ENCODE measurements around the gene SESN1.
A peak's percentile ranks its signal among the peaks of the same experiment; 100 is the strongest.
"Not testable (repeated sequence)": the region's sequence is repeated elsewhere in the genome, so short reads cannot be mapped to it uniquely, and the experiment has no call there.

Gene SESN1

DNA sequence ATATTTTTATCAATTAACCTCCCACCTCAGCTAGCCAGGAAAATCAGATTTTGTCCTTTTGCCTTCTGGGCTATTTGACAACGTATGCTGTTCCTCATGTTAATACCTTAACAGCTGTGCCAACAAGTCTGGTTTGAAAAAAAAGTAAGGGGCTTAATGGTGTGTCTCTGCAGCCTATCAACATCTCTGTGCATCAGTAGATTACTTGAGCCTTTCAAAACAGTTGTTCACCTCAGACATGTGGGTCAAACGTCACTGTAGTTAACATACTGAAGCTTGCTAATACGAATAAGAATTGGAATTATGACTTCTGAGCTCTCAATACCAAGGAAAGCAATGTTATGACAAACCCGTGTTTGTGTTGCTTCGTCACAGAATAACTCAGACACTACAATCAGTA lies 23.7 kb upstream of the SESN1 start:
- H3K4me3 ChIP-seq (ENCODE audit: severe bottlenecking), result no peak overlapping the region
- TF ChIP-seq, protein P1, sequence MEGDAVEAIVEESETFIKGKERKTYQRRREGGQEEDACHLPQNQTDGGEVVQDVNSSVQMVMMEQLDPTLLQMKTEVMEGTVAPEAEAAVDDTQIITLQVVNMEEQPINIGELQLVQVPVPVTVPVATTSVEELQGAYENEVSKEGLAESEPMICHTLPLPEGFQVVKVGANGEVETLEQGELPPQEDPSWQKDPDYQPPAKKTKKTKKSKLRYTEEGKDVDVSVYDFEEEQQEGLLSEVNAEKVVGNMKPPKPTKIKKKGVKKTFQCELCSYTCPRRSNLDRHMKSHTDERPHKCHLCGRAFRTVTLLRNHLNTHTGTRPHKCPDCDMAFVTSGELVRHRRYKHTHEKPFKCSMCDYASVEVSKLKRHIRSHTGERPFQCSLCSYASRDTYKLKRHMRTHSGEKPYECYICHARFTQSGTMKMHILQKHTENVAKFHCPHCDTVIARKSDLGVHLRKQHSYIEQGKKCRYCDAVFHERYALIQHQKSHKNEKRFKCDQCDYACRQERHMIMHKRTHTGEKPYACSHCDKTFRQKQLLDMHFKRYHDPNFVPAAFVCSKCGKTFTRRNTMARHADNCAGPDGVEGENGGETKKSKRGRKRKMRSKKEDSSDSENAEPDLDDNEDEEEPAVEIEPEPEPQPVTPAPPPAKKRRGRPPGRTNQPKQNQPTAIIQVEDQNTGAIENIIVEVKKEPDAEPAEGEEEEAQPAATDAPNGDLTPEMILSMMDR (IDR thresholded peaks at IDR 0.05; ENCODE audit: poor library complexity, severe bottlenecking), result no peak
- H3K9me3 ChIP-seq (ENCODE audit: severe bottlenecking), result no peaks in the 10 kb centered on the region
- H3K4me1 ChIP-seq (ENCODE audit: insufficient read depth, poor library complexity, severe bottlenecking), result peaks cover 22% of the 10 kb centered on the region
- H3K36me3 ChIP-seq (ENCODE audit: low read depth), result no peaks in the 10 kb centered on the region
- H3K27ac ChIP-seq (ENCODE audit: poor library complexity, severe bottlenecking), result no peak overlapping the region
- ATAC-seq (ENCODE audit: low read depth) (no peak), DNase-seq (ENCODE audit: low spot score) (no peak)
- no peaks in the 10 kb centered on the region for H3K27me3 ChIP-seq (ENCODE audit: insufficient read depth, poor library complexity, severe bottlenecking)

DNA sequence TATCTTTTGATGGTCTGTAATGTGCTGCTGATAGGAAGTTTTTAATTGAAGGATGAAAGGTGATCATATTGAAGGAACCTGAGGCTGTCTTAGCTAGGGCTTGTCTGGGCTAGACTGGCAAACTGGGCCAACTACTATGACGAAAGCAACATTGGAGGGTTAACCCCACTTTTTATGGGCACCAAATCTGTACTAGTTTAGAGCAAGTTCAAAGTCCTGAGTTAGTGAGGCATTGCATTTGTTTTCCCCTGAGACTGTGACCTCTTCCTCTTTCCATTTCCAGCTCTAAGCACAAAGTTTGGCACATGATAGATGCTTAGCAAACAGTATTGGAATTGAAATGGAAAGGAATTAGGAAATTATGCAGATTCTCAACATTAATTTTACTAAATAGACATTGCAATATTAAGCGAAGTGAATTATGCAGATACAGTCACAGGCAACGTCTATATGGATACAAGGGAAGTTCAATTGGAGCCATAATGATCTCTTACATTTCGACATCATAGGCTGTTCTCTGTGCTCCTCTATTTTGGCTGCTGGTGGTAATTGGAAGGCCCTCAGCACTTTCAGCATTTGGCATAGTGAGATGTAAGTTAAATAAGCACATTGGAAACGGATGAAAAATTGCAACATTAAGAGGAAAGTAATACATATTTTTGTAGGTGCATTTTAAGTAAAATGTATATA lies 22.8 kb upstream of the SESN1 start:
- Histone ChIP-seq H3K27ac (ENCODE audit: poor library complexity, severe bottlenecking) (no peak overlapping the region), H3K4me3 (ENCODE audit: severe bottlenecking) (no peak overlapping the region), H3K9me3 (ENCODE audit: severe bottlenecking) (no peaks in the 10 kb centered on the region), H3K27me3 (ENCODE audit: insufficient read depth, poor library complexity, severe bottlenecking) (no peaks in the 10 kb centered on the region), H3K4me1 (ENCODE audit: insufficient read depth, poor library complexity, severe bottlenecking) (peaks cover 22% of the 10 kb centered on the region), H3K36me3 (ENCODE audit: low read depth) (no peaks in the 10 kb centered on the region)
- DNase-seq (ENCODE audit: low spot score) (no peak), ATAC-seq (ENCODE audit: low read depth) (peak; percentile 41; the same call in 1 of the 3 replicates)
- TF ChIP-seq, protein P1 (IDR thresholded peaks at IDR 0.05; ENCODE audit: poor library complexity, severe bottlenecking), result no peak

DNA sequence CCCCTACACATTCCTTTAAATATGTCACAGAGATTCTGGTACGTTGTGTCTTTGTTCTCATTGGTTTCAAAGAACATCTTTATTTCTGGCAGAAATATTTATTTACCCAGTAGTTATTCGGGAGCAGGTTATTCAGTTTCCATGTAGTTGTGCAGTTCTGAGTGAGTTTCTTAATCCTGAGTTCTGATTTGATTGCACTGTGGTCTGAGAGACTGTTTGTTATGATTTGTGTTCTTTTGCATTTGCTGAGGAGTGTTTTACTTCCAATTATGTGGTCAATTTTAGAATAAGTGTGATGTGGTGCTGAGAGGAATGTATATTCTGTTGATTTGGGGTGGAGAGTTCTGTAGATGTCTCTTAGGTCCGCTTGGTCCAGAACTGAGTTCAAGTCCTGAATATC lies 18.0 kb upstream of the SESN1 start:
- not testable (repeated sequence) for H3K27ac ChIP-seq (ENCODE audit: poor library complexity, severe bottlenecking); H3K27me3 ChIP-seq (ENCODE audit: insufficient read depth, poor library complexity, severe bottlenecking); H3K4me3 ChIP-seq (ENCODE audit: severe bottlenecking); H3K9me3 ChIP-seq (ENCODE audit: severe bottlenecking); DNase-seq (ENCODE audit: low spot score); H3K36me3 ChIP-seq (ENCODE audit: low read depth); ATAC-seq (ENCODE audit: low read depth)
- H3K4me1 ChIP-seq (ENCODE audit: insufficient read depth, poor library complexity, severe bottlenecking), result peaks cover 12% of the 10 kb centered on the region

DNA sequence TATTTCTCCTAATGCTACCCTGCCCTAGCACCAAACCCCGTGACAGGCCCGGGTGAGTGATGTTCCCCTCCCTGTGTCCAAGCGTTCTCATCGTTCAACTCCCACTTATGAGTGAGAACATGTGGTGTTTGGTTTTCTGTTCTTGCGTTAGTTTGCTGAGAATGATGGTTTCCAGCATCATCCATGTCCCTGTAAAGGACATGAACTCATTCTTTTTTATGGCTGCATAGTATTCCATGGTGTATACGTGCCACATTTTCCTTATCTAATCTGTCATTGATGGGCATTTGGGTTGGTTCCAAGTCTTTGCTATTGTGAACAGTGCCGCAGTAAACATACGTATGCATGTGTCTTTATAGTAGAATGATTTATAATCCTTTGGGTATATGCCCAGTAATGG lies 15.0 kb upstream of the SESN1 start:
- DNase-seq (ENCODE audit: low spot score); H3K36me3 ChIP-seq (ENCODE audit: low read depth); H3K4me1 ChIP-seq (ENCODE audit: insufficient read depth, poor library complexity, severe bottlenecking); ATAC-seq (ENCODE audit: low read depth); H3K27me3 ChIP-seq (ENCODE audit: insufficient read depth, poor library complexity, severe bottlenecking); H3K4me3 ChIP-seq (ENCODE audit: severe bottlenecking); H3K9me3 ChIP-seq (ENCODE audit: severe bottlenecking); H3K27ac ChIP-seq (ENCODE audit: poor library complexity, severe bottlenecking): not testable (repeated sequence)

DNA sequence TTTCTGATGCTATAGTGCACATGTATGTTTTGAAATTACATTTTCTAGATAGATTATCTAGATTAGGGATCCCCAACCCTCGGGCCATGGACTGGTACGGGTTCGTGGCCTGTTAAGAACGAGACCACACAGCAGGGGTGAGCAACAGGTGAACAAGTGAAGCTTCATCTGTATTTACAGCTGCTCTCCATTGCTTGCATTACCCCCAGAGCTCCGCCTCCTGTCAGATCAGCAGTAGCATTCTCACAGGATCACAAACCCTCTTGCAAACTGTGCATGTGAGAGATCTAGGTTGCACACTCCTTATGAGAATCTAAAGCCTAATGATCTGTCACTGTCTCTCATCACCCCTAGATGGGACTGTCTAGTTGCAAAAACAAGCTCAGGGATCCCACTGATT lies 11.0 kb upstream of the SESN1 start:
- TF ChIP-seq, protein P1 (IDR thresholded peaks at IDR 0.05; ENCODE audit: poor library complexity, severe bottlenecking), result no peak
- DNase-seq (ENCODE audit: low spot score), result no peak
- H3K4me3 ChIP-seq (ENCODE audit: severe bottlenecking), result no peak overlapping the region

DNA sequence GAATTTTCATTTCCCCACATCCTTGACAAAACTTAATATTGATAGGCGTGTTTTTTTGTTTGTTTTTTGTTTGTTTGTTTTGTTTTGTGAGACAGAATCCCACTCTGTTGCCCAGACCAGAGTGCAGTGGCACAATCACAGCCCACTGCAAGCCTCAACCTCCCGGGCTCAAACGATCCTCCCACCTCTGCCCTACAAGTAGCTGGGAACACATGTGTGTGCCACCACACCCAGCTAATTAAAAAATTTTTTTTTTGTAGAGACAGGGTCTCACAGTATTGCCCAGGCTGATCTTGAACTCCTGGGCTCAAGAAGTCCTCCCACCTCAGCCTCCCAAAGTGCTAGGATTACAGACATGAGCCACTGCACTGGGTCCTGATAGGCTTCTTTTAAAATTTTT lies 9.9 kb upstream of the SESN1 start:
- DNase-seq (ENCODE audit: low spot score) (no peak), ATAC-seq (ENCODE audit: low read depth) (no peak)
- TF ChIP-seq, protein P1 (IDR thresholded peaks at IDR 0.05; ENCODE audit: poor library complexity, severe bottlenecking), result no peak
- Histone ChIP-seq H3K4me3 (ENCODE audit: severe bottlenecking) (no peak overlapping the region), H3K36me3 (ENCODE audit: low read depth) (peaks cover 9% of the 10 kb centered on the region), H3K4me1 (ENCODE audit: insufficient read depth, poor library complexity, severe bottlenecking) (no peaks in the 10 kb centered on the region), H3K27ac (ENCODE audit: poor library complexity, severe bottlenecking) (no peak overlapping the region), H3K9me3 (ENCODE audit: severe bottlenecking) (no peaks in the 10 kb centered on the region), H3K27me3 (ENCODE audit: insufficient read depth, poor library complexity, severe bottlenecking) (no peaks in the 10 kb centered on the region)

More for the DNA sequence above, 11.0 kb upstream of the SESN1 start:
- no peaks in the 10 kb centered on the region for H3K4me1 ChIP-seq (ENCODE audit: insufficient read depth, poor library complexity, severe bottlenecking)
- H3K27me3 ChIP-seq (ENCODE audit: insufficient read depth, poor library complexity, severe bottlenecking), result no peaks in the 10 kb centered on the region
- peaks cover 8% of the 10 kb centered on the region; the same call in 1 of the 2 replicates for H3K36me3 ChIP-seq (ENCODE audit: low read depth)
- no peak overlapping the region for H3K27ac ChIP-seq (ENCODE audit: poor library complexity, severe bottlenecking)
- no peaks in the 10 kb centered on the region for H3K9me3 ChIP-seq (ENCODE audit: severe bottlenecking)
- no peak for ATAC-seq (ENCODE audit: low read depth)

All from RWPE2 (cell line).